UCSD-AML1 (cell line): Measurements from ENCODE around the gene MFSD12.
"Not testable (repeated sequence)": the region's sequence is repeated elsewhere in the genome, so short reads cannot be mapped to it uniquely, and the experiment has no call there.

ENCODE experiments used
- DNase-seq: peaks from one replicate; lab custom pipeline; 2025; ENCODE audit not compliant: unreplicated experiment; lab: John Stamatoyannopoulos, UW

Gene MFSD12

DNA sequence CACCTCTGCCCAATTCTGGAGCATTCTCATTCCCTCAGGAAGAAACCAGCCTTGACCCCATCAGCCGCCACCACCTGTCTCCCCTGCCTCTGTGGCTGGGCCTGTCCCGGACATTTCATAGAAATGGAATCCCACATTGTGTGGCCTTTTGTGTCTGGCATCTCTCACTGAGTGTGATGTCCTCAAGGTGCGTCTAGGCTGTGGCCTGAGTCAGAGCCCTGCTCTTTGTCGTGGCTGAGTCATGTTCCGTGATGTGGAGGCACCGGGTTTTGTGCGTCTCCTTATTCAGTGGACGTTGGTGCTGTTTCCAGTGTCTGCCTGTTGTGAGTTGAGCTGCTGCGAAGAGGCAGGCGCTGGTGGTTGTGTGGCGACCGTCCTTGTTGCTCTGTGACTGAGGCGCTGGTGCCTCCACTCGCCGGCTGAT, 47.8 kb downstream of the MFSD12 start:
- no peak for DNase-seq

DNA sequence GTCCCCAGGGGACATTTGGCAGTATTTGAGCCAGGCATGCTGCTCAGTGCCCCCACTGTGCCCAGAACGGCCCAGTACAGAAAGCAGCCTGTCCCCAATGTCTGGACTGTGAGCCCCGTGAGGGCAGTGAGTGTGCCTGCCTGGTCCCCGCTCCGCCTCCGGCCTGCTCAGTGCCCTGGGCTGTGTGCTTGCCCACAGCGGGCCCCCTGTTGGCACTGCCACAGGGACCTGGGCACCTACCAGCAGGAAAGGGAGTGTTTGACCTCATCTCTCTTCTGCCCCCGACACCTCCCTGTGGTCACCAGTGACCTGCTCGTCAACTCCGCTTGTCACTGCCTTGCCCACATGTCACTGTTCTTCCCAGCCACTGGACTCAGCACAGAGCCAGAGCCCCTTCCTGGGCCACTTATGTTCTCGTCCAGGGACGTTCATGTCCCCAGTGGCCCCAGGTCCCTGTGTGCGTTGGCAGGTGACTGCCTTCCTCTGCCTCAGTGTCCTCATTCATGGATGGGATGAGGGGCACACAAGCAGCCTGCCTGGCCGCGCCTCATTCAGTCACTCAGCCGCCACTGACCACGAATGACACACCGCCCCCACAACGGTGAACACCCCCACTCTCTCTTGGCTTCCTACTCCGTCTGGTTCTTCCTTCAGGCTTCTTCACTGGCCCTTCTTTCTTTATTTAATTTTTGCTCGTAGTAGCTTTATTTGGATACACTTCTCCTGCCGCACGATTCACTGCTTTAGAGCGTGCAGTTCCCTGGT, 48.4 kb downstream of the MFSD12 start:
- no peak for DNase-seq

DNA sequence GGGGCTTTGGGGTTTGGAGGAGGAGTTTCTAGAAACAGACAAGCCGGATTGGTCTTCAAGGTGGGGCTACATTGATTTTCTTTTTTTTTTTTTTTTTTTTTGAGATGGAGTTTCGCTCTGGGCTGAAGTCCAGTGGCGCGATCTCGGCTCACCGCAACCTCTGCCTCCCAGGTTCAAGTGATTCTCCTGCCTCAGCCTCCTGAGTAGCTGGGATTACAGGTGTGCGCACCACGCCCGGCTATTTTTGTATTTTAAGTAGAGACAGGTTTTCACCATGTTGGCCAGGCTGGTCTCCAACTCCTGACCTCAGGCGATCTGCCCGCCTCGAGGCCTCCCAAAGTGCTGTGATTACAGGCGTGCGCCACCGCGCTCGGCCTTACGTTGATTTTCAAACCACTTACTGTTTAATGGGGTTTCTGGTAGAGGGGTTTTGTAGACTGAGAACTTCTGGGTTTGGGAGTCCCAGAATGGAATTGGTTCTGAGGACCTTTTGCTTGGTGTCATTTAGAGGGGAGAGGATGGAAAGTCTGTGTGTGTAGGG, 49.2 kb downstream of the MFSD12 start:
- not testable (repeated sequence) for DNase-seq

DNA sequence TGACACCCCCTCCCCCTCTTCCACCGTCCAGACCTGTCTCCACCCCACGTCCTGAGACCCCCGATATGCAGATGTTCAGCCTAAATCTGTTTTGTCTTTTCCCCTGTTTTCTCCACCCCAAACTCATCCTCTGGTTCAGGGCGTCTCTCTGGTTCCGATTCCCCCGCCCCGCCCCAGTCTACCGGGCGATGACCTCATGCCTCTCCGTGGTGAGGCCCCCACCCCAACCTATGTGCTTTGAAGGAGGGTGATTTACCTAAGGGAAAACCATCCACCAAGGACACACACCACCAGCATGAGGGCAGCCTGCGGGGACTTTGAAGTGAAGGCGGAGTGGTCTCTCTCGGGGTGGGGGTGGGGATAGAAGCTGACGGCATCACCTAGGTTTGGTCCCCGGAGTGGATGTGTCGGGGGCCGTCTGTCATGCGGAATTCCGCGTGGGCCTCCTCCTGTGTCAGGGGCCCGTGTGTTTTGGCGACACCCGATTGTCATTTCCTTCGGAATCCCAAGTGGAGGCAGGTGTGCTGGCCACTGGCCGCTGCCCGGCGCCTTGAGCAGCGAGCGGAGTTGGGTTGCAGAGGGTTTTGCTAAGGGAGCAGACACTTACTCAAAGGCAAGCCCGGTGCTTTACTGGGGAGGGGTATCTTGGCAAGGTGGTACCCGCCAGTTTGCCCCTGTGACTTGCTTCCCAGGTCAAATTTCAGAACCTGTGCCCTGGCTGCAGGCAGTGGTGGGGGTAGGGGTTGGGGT, 49.8 kb downstream of the MFSD12 start:
- no peak for DNase-seq

DNA sequence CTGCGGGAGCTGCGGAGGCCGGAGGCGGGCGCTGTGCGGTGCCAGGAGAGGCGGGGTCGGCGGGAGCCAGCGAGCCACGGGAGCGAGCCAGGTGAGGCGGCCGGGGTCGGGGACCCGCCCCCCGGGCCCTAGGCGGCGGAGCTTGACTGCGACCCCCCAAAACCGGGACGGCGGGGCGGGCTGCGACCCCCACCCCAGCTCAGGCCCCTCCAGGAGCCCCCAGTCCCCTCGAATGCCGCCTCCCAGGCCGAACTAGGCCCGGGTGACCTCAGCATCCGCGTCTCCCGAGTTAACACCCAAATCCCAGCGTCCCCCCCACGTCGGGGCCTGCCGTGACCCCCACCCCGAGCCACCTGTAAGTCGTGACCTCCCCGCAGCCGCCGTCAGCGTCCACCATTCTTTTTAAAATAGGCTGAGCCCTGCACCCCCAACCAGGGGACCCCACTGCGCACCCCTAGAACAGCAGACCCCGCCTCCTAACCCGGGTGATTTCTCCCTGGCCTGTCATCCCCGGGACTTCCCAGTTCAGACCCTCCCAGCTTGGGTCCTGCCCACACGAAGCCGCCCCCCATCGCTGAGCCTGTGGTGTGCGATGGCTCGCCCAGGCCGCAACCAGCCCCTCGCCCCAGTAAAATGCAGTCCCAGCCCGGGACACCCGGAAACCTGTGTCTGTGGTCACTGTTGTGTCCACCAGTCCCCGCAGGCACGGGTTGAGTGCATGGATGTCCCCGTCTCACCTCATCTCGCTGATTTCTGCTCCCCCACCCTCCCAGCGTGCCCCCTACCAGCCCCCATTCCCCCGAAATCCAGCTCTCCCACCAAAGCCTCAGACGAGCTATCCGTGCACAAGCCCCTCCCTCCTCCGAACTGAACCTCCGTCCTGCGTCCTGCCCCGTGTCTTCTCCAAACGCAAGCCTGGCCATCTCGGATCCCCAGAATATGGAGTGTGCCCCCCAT, 50.7 kb downstream of the MFSD12 start:
- peak; percentile 29 for DNase-seq

DNA sequence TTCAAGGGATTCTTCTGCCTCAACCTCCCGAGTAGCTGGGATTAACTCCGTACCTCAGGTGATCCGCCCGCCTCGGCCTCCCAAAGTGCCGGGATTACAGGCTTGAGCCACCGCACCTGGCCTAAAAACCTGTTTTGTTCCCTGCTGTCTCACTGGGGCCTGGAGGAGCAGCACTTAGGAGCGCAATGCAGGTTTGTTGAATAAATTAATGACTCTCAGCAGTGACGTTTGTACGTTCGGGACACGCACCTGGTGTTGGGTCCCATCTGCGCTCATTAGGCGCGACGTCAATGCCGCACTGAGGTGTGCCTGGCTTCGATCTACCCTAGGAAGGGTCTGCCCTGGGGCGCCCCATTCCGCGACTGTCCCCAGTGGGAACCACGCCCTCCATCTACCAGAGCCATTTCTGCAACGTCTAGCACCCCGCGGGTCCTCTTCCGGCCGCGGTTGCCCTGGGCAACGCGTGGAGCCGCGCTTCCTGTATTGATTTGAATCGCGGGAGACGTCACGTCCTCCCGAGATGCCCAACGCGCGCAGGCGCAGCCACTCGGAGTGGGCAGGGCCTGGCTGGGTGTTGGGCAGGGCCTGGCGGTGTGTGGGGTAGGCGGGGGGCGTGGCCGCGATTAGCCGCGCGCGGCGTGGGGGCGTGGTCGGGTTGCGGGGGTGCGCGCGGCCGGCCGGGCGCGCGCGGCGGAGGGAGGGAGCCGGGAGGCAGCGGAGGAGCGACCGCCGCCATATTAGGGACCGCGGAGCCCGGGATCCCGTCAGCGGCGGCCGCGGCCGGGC, 51.6 kb downstream of the MFSD12 start, which contains the start of gene FZR1:
Gene FZR1, plus strand, starts transcription at position 714 of the 786 bp plus-strand sequence. CDS start 16,679 bp downstream, outside the sequence.
- DNase-seq = peak; percentile 99

DNA sequence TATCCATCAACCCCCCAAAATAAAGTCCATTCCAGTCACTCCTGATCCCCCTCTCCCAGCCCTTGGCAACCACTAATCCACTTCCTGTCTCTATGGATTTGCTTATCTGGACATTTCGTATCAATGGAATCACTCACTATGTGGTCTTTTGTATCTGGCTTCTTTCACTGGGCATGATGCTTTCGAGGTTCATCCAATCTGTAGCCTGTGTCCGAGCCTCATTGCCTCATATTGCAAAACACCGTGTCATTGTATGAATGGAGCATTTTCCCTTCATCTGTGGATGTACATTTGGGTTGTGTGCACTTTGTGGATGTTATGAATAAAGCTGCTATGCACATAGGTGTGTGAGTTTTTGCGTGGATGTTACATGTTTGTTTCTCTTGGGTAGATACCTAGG, 52.7 kb downstream of the MFSD12 start:
- no peak for DNase-seq

DNA sequence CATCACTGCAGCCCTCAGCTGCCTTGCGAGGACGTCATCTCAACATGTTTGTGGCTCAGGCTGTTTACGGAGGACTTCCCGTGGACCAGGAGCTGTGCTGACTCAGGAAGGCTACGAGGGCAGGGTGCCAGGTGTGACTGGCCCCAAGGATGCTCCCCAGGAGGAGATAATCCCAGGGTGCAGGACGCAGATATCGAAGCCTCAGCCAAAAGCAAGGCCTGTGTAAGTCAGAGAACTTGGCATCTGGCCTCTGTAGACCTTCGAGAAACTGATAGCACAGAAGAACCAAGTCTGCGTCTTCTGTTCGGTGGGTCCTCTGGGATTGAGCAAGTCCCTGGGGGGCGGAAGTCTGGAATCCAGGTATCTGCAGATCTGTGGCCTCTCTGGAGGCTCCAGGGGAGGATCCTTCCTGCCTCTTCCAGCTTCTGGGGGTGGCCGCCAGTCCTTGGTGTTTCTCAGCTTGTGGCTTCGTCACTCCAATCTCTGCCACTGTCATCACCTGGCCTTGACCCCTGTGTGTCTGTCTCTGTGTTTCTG, 54.3 kb downstream of the MFSD12 start:
- no peak for DNase-seq

DNA sequence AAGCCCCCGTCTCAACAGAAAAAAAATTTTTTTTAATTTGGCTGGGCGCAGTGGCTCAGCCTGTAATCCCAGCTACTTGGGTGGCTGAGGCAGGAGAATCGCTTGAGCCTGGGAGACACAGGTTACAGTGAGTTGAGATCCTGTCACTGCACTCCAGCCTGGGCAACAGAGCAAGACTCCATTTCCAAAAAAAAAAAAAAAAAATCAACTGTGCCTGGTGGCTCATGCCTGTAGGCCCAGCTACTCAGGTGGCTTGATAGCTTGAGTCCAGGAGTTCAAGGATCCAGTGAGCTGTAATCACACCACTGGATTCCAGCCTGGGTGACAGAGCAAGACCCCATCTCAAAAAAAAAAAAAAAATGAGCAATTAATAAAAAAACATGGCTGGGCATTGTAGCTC, 55.6 kb downstream of the MFSD12 start:
- no peak for DNase-seq

DNA sequence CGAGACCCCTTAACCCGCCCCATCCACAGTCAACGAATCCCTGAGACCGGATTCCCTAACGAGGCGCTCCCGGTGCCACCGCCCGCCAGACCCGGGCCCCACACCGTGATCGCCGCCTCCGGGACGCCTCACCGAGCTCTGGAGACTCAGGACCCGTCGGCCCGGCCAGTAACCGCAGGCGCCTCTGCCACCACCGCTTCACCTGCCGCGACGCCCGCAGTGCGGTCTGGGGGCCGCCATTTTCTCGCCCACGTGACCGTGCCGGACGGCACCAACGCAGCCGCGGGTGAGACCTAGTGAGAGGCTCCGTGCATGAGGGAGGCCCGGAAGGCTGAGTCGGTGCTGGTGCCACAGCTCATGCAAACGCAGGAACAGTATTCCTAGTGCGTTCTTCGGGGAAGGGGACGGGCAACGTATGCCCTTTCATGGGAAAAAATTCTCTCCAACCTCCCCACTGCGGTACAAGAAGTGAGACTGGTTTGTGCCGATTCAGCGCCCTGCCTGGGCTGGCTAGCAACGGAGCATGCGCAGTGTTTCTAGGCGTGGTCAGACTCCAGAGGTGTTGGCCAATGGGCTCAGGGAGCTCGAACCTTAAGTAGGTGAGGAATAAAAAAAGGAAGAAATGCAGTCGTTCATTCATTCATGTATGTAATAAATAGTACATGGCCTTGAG, 56.8 kb downstream of the MFSD12 start, which contains the start of gene DOHH:
Gene DOHH, minus strand, starts transcription at position 246 of the 673 bp plus-strand sequence. CDS start 3,860 bp downstream, outside the sequence.
- peak; percentile 93 for DNase-seq

DNA sequence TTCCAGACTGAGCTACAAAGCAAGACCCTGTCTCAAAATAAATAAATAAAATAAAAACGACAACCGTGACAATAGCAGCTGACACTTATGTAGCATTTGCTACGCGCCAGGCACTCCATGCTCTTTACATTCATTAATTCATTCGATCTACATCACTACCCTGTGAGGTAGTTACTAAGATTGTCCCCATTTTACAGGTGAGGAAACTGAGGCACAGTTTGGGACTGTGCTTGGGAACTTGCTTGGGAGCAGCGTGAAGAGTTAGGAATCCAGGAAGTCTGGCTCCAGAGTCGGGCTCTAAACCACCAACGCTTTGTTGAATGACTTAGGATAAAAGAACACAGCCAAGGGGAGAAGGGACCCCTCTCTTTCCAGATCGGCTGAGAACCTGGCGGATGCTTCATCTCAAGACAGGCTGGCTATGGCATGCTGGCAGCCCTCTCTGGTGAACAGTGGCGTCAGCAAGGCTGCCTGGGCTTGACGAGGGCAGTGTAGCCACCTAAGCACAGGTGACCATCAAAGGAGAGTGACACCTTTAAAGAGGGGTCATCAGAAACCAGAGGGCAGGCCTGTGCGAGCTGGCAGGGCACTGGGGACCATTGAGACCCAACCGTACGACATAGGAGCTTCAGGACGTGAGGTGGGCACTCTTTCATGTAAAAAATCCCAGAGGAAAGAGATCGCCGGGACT, 57.5 kb downstream of the MFSD12 start:
- DNase-seq = no peak

DNA sequence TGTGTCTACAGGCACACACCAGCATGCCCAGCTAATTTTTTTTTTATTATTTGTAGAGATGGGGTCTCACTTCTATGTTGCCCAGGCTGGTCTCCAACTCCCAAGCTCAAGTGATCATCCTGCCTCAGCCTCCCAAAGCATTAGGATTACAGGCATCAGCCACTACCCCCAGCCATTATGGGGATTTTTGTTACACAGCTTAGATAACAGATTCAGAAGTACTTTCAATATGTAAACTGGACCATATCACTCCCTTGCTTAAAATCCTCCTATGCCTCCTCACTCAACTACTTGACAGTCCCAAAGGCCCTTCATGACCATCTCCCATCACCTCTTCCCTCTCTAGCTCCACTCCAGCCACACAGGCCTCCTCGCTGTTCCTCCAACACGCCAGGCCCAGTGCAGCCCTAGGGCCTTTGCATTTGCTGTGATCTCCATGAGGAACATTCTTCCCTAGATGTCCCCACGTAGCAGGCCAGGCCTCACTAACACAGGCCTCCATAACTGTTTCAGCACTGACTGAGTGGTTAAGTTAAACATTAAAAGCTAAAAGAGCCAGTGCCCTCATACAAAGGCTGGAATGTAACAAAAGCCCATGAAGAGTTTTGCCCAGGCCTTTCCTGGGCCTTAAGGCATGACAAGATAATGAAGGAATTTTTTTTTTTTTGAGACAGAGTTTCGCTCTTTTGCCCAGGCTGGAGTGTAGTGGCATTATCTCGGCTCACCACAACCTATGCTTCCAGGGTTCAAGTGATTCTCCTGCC, 59.4 kb downstream of the MFSD12 start:
- DNase-seq = no peak

DNA sequence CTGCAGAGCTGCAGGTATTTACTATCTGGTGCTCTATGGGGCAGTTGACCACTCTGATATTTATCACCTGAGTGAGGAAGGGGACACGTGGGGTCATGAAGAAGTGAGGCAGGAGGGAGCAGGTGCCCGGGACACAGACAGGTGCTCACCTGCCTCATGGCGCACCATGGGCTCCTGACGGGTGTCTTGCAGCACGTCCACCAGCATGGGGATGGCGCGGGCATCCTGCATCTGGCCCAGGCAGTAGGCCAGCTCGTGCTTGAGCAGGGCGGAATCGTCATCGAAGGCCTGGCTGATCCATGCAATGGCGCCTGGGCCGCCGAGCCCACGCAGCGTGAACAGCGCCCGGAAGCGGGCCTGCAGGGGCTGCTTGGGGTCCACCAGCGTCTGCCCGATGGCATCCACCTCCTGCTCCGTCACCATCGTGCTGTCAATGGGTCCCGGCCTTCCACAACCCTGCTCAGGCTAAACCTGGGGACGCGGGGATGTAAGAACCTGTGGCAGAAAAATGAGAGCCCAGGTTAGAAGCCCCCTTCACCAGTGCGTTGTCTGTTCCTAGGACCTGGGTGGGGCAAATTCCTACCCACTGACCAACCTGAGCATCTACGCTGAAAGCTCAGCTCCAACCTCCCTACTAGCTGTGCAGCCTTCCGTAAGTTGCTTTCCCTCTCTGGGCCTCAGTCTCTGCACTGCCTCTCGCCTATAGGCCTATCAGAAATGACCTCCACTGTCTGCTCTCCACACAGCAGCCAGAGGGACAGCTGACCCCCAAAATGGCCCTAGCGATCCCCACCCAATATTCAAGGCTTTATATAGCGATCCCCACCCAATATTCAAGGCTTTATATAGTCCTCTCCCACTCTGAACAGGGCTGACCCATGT, 60.8 kb downstream of the MFSD12 start:
- no peak for DNase-seq

DNA sequence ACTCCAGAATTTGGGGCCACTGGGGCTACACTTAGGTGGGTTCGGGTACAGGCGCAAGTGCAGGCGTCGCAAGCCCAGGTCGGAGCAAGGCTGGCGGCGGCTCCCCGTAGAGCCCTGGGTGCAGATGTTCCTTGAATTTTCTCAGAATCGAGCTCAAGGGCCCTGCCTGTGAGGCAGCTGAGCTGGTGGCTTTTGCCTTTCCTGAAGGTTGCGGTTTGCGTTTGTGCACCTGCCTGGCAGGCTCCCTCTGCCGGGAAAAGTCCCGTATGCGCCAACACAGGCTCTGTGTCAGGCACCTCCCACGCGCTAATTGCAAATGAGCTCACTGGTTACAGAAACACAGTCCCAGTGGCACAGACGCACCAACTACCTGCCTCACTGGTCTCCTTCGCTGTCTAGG, 62.8 kb downstream of the MFSD12 start:
- no peak for DNase-seq
